Gastroesophageal sphincter (tissue), 4 donors: ENCODE data around the gene OR10A2. TPM values are rescaled to one million over a fixed set of nuclear protein-coding genes. Genes with fewer than 3 reads are reported as not detected.

ENCODE experiments used
- ATAC-seq: fragments of 150-250 bp; one replicate; pipeline ENCODE4 v1.9.1; 2016; ENCODE audit warnings: mild to moderate bottlenecking, moderate library complexity
- H3K27ac ChIP-seq, 4 donors: fragments of 200-600 bp; sonication (generic) in 3 of 4; 1 replicate in 3 of 4; 2 replicates in 1 of 4; pipeline ENCODE4 v1.5.1; 2016 to 2019
- H3K27me3 ChIP-seq: fragments of 200-600 bp; sonication (generic); one replicate; pipeline ENCODE4 v1.5.1; 2019
- H3K36me3 ChIP-seq, 2 donors: fragments of 200-600 bp; sonication (generic); one replicate each; pipeline ENCODE4 v1.5.1; 2019; ENCODE audit warnings: control low read depth in 1 of 2
- H3K4me1 ChIP-seq, 3 donors: fragments of 200-600 bp; sonication (generic); 1 replicate in 2 of 3; 2 replicates in 1 of 3; pipeline ENCODE4 v1.5.1; 2016 to 2019; ENCODE audit warnings: control low read depth in 2 of 3
- H3K4me3 ChIP-seq, 2 donors: fragments of 200-600 bp; sonication (generic); one replicate each; pipeline ENCODE4 v1.5.1; 2019; ENCODE audit warnings: mild to moderate bottlenecking in 1 of 2, moderate library complexity in 1 of 2
- H3K9me3 ChIP-seq, 3 donors: fragments of 200-600 bp; sonication (generic); one replicate each; pipeline ENCODE4 v1.5.1; 2017 to 2019; ENCODE audit warnings: control low read depth in 2 of 3
- EP300 ChIP-seq: sonication (generic); formaldehyde crosslinking; IDR thresholded peaks from one replicate; pipeline ENCODE4 v1.6.1; 2017; ENCODE audit warnings: antibody characterized with exemption, mild to moderate bottlenecking
- POLR2A ChIP-seq, 2 donors: fragments of 450-650 bp; IDR thresholded peaks; one replicate each; pipeline ENCODE4 v1.6.1; 2017; ENCODE audit warnings: antibody characterized with exemption in 2 of 2, mild to moderate bottlenecking in 2 of 2, moderate library complexity in 1 of 2
- POLR2AphosphoS5 ChIP-seq: sonication (generic); formaldehyde crosslinking; IDR thresholded peaks from one replicate; pipeline ENCODE4 v1.6.1; 2017; ENCODE audit warnings: antibody characterized with exemption
- WGBS, 2 donors: methylation state at CpG; one replicate each; pipeline ENCODE4 v1.1.5; 2018; ENCODE audit warnings: low coverage in 1 of 2; 5-methylcytosine and 5-hydroxymethylcytosine counted together
- total RNA-seq, 4 donors: library from RNA; depleted of rRNA; stranded (reverse); fragments of >200 nt; gene quantifications; one replicate each; pipeline ENCODE4 v1.1.0, GENCODE V29; 2016
- TF ChIP-seq, protein P1 (sequence below), 4 experiments: fragments of 200-600 bp in 2 of 4; fragments of 450-650 bp in 2 of 4; sonication (generic) in 1 of 4; IDR thresholded peaks; one replicate each; pipeline ENCODE4 v1.5.1; 2017 to 2019; ENCODE audit warnings: antibody characterized with exemption in 4 of 4, mild to moderate bottlenecking in 2 of 4, moderate library complexity in 2 of 4

OR10A2 gene, protein sequence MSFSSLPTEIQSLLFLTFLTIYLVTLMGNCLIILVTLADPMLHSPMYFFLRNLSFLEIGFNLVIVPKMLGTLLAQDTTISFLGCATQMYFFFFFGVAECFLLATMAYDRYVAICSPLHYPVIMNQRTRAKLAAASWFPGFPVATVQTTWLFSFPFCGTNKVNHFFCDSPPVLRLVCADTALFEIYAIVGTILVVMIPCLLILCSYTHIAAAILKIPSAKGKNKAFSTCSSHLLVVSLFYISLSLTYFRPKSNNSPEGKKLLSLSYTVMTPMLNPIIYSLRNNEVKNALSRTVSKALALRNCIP
- under 1 TPM in 1 of 4 donors, not detected in 3; 0.12 TPM for total RNA-seq

DNA sequence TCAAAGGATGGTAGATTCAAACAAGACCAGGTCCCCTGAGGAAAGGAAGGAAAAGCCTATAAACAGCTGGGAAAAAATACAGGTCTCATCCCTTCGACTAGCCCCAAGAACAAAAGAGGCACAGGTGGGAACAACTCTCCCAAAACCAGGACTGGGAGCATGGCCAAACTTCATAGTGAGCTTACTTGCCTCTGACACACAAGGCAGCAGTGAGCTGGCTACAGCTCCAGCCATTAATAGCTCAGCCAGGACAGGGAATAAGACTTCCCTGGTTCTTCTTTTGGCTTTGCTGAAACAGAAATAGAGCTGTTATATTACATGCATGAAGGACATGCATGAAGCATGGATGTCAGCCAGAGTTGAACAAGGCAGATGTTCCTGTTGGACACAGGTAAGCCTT is at the start of gene OR10A2:
Gene OR10A2 (plus strand): TSS at position 97 of the 400 bp plus-strand sequence. CDS start 6,698 bp downstream, outside the sequence.
- 20% methylated on average over 1 of the region's 1 CpG; no CpG with 5 or more reads in 1 of the 2 donors for WGBS, 2 donors
- Histone ChIP-seq H3K4me1 (no peaks in the 10 kb centered on the region), H3K4me3 (no peak within 1 kb of the TSS), H3K27ac (no peak within 1 kb of the TSS), H3K27me3 (no peaks in the 10 kb centered on the region), H3K36me3 (no peaks in the 10 kb centered on the region), H3K9me3 (no peaks in the 10 kb centered on the region)
- ATAC-seq: no peak
- no peak for TF ChIP-seq POLR2A (IDR thresholded peaks at IDR 0.05)
- no peak for TF ChIP-seq POLR2AphosphoS5
- TF ChIP-seq EP300: no peak
- TF ChIP-seq, protein P1, sequence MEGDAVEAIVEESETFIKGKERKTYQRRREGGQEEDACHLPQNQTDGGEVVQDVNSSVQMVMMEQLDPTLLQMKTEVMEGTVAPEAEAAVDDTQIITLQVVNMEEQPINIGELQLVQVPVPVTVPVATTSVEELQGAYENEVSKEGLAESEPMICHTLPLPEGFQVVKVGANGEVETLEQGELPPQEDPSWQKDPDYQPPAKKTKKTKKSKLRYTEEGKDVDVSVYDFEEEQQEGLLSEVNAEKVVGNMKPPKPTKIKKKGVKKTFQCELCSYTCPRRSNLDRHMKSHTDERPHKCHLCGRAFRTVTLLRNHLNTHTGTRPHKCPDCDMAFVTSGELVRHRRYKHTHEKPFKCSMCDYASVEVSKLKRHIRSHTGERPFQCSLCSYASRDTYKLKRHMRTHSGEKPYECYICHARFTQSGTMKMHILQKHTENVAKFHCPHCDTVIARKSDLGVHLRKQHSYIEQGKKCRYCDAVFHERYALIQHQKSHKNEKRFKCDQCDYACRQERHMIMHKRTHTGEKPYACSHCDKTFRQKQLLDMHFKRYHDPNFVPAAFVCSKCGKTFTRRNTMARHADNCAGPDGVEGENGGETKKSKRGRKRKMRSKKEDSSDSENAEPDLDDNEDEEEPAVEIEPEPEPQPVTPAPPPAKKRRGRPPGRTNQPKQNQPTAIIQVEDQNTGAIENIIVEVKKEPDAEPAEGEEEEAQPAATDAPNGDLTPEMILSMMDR (IDR thresholded peaks at IDR 0.05): no peak

GRCh38 chr11:6813656-6814055 is 49.2 kb upstream of the OR10A2 start:
- H3K36me3 ChIP-seq: no peaks in the 10 kb centered on the region
- no peak for ATAC-seq
- no peak overlapping the region for H3K4me3 ChIP-seq
- TF ChIP-seq, protein P1 (IDR thresholded peaks at IDR 0.05): no peak
- TF ChIP-seq POLR2A (IDR thresholded peaks at IDR 0.05): no peak
- TF ChIP-seq POLR2AphosphoS5: no peak
- no peak for TF ChIP-seq EP300
- no peak overlapping the region for H3K27ac ChIP-seq
- peaks cover 7% of the 10 kb centered on the region for H3K27me3 ChIP-seq
- H3K4me1 ChIP-seq: no peaks in the 10 kb centered on the region
- 63 to 75% methylated on average over 1 to 2 of the region's 2 CpGs for WGBS, 2 donors
- no peaks in the 10 kb centered on the region for H3K9me3 ChIP-seq

DNA sequence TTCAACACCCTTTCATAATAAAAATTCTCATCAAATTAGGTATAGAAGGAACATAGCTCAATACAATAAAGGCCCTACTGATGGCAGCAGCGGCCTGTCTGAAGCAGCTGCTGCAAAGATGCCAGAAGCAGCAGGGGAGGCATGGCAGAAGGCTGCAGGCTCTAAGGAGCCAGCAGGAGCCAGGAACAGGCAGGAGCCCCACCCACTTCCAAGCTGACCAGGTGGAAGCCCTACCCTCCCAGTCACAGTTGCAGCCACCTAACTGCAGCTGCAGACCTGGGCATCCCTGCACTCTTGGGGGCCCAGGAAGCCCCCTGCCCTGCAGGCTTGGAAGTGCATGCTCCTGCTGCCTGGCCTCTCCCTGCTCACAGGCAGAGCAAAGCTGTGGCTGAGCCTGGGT is 45.2 kb upstream of the OR10A2 start:
- Histone ChIP-seq H3K4me3 (no peak overlapping the region), H3K27me3 (peaks cover 7% of the 10 kb centered on the region), H3K4me1 (no peaks in the 10 kb centered on the region), H3K36me3 (no peaks in the 10 kb centered on the region), H3K27ac (no peak overlapping the region), H3K9me3 (no peaks in the 10 kb centered on the region)
- no peak for ATAC-seq
- 42% methylated on average over 1 of the region's 1 CpG; no CpG with 5 or more reads in 1 of the 2 donors for WGBS, 2 donors
- TF ChIP-seq EP300: no peak

GRCh38 chr11:6818967-6819366 is 43.9 kb upstream of the OR10A2 start:
- ATAC-seq: no peak
- Histone ChIP-seq H3K9me3 (no peaks in the 10 kb centered on the region), H3K27me3 (no peaks in the 10 kb centered on the region), H3K4me3 (no peak overlapping the region), H3K27ac (no peak overlapping the region), H3K36me3 (no peaks in the 10 kb centered on the region), H3K4me1 (no peaks in the 10 kb centered on the region)
- TF ChIP-seq POLR2AphosphoS5: no peak
- no peak for TF ChIP-seq POLR2A (IDR thresholded peaks at IDR 0.05)
- TF ChIP-seq, protein P1 (IDR thresholded peaks at IDR 0.05): no peak
- no peak for TF ChIP-seq EP300
- 91% methylated on average over 4 of the region's 5 CpGs; no CpG with 5 or more reads in 1 of the 2 donors for WGBS, 2 donors

- Histone ChIP-seq H3K36me3 (no peaks in the 10 kb centered on the region), H3K4me1 (no peaks in the 10 kb centered on the region), H3K9me3 (no peaks in the 10 kb centered on the region), H3K27me3 (no peaks in the 10 kb centered on the region), H3K4me3 (no peak overlapping the region), H3K27ac (no peak overlapping the region)
- WGBS, 2 donors: 70 to 73% methylated on average over 3 to 4 of the region's 5 CpGs
- TF ChIP-seq POLR2AphosphoS5 (no peak), POLR2A (IDR thresholded peaks at IDR 0.05) (no peak), EP300 (no peak)
- TF ChIP-seq, protein P1 (IDR thresholded peaks at IDR 0.05): no peak
- no peak for ATAC-seq
These were observed 38.6 kb upstream of the OR10A2 start for GRCh38 chr11:6824136-6824823.
